NCI-H2107 treated with DMSO at 0.1 percent for 48 hours (cell line): ENCODE measurements around the gene BACH2.
"Not testable (repeated sequence)": the region's sequence is repeated elsewhere in the genome, so short reads cannot be mapped to it uniquely, and the experiment has no call there.

Source experiments
- DNase-seq: peaks from one replicate; lab custom pipeline; 2025; ENCODE audit not compliant: unreplicated experiment; lab: John Stamatoyannopoulos, UW

Gene BACH2

GRCh38 chr6:90131614-90132423 is 164.8 kb downstream of the BACH2 start:
- DNase-seq, result no peak

- no peak for DNase-seq
These were observed 165.5 kb downstream of the BACH2 start for GRCh38 chr6:90131125-90131524.

GRCh38 chr6:90128687-90129086 is 168.0 kb downstream of the BACH2 start:
- not testable (repeated sequence) for DNase-seq

- DNase-seq, result no peak
These were observed 169.0 kb downstream of the BACH2 start for GRCh38 chr6:90127595-90127994.

- DNase-seq, result no peak
These were observed 169.8 kb downstream of the BACH2 start for GRCh38 chr6:90126839-90127238.

GRCh38 chr6:90126181-90126580 is 170.5 kb downstream of the BACH2 start:
- DNase-seq, result no peak

GRCh38 chr6:90124874-90125510 is 171.7 kb downstream of the BACH2 start:
- DNase-seq, result no peak

GRCh38 chr6:90123831-90124230 is 172.8 kb downstream of the BACH2 start:
- DNase-seq, result no peak

- no peak for DNase-seq
These were observed 174.7 kb downstream of the BACH2 start for GRCh38 chr6:90121982-90122381.

GRCh38 chr6:90120327-90120726 is 176.3 kb downstream of the BACH2 start:
- DNase-seq, result no peak

GRCh38 chr6:90119618-90120017 is 177.0 kb downstream of the BACH2 start:
- no peak for DNase-seq

- no peak for DNase-seq
These were observed 178.1 kb downstream of the BACH2 start for GRCh38 chr6:90118581-90118980.

GRCh38 chr6:90118069-90118468 is 178.6 kb downstream of the BACH2 start:
- DNase-seq, result no peak

GRCh38 chr6:90116126-90116525 is 180.5 kb downstream of the BACH2 start:
- DNase-seq, result not testable (repeated sequence)

GRCh38 chr6:90113389-90113788 is 183.3 kb downstream of the BACH2 start:
- DNase-seq, result no peak

GRCh38 chr6:90111387-90111786 is 185.3 kb downstream of the BACH2 start:
- DNase-seq, result no peak

- no peak for DNase-seq
These were observed 185.7 kb downstream of the BACH2 start for GRCh38 chr6:90110971-90111370.

- DNase-seq, result no peak
These were observed 187.5 kb downstream of the BACH2 start for GRCh38 chr6:90109141-90109540.

- no peak for DNase-seq
These were observed 188.8 kb downstream of the BACH2 start for GRCh38 chr6:90107771-90108282.

- DNase-seq, result no peak
These were observed 189.3 kb downstream of the BACH2 start for GRCh38 chr6:90107371-90107770.

- DNase-seq, result no peak
These were observed 190.2 kb downstream of the BACH2 start for GRCh38 chr6:90106449-90106848.

- DNase-seq, result no peak
These were observed 191.0 kb downstream of the BACH2 start for GRCh38 chr6:90105506-90106170.
